ENCODE data around the gene PYCARD.
"Not testable (repeated sequence)": the region's sequence is repeated elsewhere in the genome, so short reads cannot be mapped to it uniquely, and the experiment has no call there.

Gene PYCARD

DNA sequence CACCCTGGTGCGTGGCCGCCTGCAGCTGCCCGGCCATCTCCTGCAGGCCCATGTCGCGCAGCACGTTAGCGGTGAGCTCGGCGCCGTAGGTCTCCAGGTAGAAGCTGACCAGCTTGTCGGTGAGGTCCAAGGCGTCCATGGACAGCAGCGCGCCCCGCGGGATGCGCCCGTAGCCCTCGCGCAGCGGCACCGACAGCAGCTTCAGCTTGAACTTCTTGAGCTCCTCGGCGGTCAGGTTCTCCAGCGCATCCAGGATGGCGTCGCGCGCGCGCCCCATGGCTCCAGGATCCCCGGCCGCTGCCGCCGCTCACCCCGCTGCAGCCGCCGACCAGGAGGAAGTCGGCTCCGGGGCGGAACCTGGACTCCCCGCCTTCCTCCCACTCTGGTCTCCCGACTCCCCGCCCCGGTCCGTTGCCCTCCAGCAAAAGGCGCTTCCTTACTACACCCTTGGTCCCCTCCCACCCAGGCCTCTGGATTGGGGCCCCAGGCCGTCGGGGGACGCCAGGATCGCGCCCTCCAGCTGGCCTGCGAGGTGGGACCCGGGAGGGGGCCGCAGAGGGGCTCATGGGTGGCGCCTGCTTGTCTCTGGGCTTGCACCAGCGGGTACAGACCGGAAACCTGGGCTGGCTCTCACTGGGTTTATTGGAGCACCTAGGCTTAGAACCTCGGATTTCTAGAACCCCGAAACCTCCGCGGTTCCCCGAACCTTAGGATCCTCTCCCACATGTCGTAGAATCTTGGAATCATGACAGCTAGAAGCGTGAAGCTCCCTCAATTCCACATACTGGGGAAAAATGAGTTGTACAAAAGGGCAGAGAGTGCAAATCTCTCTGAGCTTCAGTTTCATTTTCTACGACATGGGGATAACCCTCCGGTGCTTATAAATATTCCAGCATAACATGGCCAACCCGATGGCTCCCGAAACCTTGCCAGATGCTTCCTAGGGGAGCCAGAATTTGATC, at the start of gene PYCARD:
TSS of gene PYCARD (minus strand) at position 347 of the 962 bp plus-strand sequence. CDS start at position 277, 70 bp downstream.
- no peak for DNase-seq (ENCODE audit: low read depth)

DNA sequence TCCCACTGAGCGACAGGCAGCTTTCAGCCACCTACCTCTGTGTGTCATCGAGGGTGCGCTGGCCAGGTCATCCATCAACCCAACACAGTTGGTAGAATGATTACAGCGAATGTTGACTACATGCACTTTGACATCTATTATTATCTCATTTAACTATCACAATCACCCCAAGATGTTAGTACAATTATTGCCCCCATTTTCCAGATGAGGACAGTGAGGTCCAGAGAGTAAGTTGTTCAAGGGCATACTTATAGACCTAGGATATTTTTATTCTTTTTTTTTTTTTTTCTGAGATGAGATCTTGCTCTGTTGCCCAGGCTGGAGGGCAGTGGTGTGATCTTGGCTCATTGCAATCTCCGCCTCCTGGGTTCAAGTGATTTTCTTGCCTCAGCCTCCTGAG, 48.9 kb upstream of the PYCARD start:
- no peak for DNase-seq (ENCODE audit: low read depth)

DNA sequence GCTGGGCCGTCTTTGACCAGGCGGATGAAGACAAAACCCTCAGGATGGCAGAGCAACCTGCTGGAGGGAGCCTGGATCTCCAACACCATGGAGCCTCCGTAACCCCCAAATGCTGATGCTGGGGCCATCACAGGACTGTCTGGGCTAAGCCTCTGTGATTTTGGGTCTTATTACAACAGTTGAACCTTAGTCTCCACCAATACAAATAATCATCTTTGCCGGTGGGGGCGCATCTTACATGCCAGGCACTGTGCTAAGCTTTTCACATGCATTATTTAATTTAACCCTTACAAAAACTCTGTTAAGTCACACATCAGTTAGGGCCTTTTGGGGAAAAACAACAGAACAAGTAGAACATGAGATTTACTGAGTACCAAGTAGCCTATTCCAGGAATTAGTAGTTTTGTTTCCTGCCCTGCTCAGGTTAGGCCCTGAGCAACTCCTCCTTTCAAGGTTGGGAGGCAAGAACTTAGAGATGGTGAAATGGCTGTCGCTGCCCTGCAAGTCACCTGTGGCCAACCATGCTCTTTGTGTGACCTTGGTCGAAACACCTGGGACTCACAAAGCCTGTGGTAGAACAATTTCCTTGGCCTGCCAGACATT, 48.3 kb upstream of the PYCARD start:
- DNase-seq (ENCODE audit: low read depth) = no peak

DNA sequence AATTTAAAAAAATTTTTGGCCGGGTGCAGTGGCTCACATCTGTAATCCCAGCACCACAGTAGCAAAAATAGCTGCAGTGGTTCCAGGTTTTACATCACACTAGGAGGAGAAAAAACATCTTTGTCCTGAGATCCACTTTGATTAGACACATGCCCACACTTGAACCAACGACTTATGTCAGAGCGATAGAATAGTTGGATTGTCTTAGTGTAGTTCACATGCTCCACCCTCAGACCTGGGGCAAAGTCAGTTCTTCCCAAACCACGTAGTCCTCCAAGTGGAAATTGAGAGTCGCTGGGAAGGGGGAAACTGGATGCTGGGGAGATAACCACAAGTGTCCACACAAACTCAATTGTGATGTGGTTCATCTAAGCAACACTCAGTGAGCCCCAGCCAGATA, 45.8 kb upstream of the PYCARD start:
- no peak for DNase-seq (ENCODE audit: low read depth)

DNA sequence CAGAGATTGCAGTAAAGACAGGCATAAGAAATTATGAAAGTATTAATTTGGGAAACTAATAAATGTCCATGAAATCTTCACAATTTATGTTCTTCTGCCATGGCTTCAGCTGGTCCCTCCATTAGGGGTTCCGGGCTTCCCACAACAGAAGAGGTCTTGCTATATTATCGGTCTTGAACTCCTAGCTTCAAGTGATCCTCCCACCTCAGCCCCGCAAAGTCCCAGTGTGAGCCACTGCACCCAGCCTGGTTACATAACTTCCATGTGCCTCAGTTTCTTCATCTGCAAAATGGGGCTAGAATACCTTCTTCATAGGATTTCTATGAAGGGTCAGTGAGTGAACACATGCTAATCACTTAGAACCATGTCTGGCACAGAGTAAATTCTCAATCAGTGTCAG, 43.7 kb upstream of the PYCARD start:
- DNase-seq (ENCODE audit: low read depth) = no peak

DNA sequence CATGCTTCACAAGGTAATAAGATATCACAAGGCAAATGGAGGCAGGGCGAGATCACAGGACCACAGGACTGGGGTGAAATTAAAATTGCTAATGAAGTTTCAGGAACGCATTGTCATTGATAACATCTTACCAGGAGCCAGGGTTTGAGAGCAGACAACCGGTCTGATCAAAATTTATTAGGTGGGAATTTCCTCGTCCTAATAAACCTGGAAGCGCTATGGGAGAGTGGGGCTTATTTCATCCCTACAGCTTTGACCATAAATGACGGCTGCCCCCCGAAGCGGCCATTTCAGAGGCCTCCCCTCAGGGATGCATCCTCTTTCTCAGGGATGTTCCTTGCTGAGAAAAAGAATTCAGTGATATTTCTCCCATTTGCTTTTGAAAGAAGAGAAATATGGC, 43.0 kb upstream of the PYCARD start:
- DNase-seq (ENCODE audit: low read depth) = not testable (repeated sequence)

DNA sequence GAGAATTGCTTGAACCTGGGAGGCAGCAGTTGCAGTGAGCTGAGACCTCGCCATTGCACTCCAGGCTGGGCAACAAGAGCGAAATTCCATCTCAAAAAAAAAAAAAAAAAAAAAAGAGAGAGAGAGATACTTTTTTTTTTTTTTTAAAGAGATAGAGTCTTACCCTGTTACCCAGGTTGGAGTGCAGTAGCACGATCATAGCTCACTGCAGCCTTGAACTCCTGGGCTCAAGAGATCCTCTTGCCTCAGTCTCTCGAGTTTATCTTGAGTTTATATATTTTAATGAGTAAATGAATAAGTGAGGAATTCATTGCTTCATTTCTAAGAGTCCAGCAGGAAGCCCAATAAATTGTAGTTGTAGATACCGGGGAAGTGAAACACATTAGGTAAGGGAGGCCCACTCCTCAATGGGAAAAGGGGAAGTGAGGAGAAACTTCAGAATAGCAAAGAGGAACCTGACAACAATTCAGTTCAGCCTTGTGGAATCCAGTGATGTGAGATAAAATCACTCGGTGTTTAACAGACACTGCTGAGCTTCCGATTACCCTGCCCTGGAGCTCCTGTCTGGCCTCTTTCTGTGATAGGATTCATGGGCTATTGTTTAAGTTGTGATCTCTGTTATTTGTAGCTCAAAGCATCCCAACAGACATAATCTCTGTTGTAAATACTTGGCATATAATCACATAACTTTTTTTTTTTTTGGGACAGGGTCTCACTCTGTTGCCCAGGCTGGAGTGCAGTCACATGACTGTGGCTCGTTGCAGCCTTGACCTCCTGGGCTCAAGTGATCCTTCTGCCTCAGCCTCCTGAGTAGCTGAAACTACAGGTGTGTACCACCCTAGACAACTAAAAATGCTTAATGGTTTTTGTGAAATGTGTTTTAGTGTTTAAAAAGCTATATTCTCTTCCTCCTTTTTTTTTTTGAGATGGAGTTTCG, 41.4 kb upstream of the PYCARD start:
- DNase-seq (ENCODE audit: low read depth) = no peak

DNA sequence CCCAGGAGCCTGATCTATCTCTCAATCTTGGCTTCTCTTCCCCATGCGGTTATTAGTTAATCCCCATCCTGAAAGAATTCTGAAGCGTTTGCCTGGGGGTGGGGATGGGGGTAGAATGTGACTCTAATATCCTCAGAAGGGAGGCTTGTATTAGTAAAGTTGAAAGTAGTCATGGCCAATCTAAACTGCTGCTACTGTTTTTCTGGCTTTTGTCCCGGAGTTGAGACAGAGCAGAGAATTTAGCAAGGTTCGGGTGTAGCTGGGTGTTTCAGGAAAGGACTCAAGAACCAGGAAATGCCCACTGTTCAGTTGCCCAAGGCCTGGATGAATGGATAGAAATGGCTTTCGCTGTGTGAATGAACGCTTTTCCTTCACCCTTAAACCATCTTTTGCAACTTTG, 39.6 kb upstream of the PYCARD start:
- DNase-seq (ENCODE audit: low read depth) = no peak

DNA sequence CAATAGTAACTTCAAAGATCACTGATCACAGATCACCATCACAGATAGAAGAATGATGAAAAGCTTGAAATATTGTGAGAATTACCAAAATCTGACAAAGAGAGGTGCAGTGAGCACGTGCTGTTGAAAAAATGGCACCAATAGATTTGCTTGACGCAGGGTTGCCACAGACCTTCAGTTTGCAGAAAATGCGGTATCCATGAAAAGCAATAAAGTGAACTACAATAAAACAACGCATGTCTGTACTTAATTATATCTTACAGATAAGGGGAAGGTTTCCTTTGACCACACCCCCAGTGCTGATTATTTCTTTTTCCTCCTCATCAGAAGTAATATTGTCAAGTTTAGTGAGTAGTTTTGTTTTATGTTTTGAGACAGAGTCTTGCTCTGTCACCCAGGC, 35.5 kb upstream of the PYCARD start:
- no peak for DNase-seq (ENCODE audit: low read depth)

DNA sequence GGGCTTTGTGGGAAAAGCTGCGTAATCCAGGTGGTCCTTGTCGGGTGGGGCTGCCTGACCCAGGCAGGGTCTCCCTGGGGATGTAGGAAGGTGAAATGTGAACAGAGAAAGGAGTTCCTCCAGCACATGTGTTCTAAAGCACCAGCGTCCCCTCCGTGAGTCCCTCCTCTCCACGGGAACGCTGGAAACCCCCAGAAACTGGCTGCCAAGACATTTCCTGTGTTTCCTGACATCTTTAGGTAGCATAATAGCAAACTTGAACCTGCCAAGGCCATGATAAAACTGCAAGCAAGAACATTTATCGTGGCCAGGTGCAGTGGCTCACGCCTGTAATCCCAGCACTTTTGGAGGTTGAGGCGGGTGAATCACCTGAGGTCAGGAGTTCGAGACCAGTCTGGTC, 26.9 kb upstream of the PYCARD start:
- no peak for DNase-seq (ENCODE audit: low read depth)

DNA sequence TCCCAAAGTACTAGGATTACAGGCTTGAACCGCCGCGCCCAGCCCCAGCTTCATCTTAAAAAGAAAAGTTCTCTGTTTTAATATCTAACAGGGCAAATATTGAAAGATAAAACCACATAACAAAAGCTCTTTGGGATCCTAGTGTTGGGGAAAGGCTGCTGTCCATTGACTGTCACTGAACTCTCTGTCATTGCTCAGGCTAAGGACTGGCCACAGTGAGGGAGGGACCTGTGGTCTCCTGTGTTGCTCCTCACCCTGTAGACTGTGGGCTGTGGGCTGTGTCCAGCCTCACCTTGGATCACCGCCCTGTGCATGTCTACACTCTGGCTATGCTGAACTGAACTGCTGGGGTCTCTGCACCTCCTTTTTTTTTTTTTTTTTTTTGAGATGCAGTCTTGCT, 25.6 kb upstream of the PYCARD start:
- no peak for DNase-seq (ENCODE audit: low read depth)

DNA sequence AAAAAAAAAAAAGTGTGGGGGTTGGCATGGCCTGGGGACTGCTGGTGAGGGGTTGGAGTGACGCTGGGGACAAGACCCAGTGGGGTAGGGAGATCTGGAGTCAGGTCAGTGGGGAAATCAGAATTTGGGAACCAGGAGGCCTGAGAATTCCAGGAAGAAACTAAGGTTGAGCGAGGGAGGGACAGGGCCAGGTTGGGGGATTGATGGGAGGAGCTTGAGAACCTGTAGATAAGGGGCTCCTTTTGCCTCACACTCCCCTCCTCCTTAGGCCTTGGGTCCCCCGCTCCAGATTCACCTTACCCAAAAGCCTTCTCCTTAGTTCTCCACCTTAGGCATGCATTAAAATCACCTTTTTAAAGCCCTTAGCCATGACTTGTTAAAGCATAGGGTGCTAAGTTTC, 22.6 kb upstream of the PYCARD start:
- no peak for DNase-seq (ENCODE audit: low read depth)

DNA sequence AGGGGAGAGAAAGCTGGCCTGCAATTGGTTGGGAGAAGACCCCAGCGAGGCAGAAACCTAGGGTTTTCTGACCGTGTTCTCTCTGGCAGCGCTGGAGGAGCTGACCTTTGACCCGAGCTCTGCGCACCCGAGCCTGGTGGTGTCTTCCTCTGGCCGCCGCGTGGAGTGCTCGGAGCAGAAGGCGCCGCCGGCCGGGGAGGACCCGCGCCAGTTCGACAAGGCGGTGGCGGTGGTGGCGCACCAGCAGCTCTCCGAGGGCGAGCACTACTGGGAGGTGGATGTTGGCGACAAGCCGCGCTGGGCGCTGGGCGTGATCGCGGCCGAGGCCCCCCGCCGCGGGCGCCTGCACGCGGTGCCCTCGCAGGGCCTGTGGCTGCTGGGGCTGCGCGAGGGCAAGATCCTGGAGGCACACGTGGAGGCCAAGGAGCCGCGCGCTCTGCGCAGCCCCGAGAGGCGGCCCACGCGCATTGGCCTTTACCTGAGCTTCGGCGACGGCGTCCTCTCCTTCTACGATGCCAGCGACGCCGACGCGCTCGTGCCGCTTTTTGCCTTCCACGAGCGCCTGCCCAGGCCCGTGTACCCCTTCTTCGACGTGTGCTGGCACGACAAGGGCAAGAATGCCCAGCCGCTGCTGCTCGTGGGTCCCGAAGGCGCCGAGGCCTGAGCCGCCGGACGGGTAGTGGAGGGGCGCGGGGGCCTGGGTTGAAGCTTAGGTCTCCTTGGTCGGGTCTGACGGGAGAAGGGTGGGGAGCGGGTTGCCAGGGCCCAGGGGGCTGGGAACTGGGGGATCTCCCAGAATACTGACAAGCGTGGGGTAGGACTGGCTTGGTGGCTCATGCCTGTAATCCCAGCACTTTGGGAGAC, 21.8 kb upstream of the PYCARD start:
- no peak for DNase-seq (ENCODE audit: low read depth)

DNA sequence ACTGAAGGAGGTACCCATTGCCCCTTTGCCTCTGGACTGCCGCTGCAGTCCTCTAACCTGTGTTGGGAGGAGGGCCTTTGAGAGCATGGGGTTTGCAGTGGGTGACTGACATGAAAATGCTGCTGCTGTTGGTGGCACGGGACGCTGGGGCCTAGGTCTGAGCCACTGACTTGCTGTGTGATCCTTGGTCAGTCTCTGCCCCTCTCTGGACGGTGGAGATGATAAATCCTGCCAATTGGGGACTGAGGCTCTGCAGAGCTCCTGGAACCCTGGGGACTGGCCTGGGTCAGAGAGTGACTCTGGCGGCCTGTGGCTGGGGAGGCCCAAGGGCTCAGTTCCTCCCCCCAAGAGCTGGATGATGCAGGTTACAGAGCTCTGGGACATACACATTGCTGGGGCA, 20.5 kb upstream of the PYCARD start:
- no peak for DNase-seq (ENCODE audit: low read depth)

DNA sequence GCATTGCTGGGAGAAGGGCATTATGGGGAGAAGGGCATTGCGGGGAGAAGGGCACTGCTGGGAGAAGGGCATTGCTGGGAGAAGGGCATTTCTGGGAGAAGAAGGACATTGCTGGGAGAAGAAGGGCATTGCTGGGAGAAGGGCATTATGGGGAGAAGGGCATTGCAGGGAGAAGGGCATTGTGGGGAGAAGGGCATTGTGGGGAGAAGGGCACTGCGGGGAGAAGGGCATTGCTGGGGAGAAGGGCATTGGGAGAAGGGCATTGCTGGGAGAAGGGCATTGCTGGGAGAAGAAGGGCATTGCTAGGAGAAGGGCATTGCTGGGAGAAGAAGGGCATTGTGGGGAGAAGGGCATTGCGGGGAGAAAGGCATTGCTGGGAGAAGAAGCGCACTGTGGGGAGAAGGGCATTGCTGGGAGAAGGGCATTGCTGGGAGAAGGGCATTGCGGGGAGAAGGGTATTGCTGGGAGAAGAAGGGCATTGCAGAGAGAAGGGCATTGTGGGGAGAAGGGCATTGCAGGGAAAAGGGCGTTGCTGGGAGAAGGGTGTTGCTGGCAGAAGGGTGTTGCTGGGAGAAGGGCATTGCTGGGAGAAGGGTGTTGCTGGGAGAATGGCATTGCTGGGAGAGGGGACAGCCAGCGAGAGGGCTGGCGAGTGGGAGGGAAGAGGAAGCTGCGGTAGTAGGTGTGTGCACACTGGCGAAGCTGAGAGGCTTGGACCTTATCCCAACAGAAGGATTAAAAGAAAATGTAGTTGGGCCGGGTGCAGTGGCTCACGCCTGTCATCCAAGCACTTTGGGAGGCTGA, 19.0 kb upstream of the PYCARD start:
- DNase-seq (ENCODE audit: low read depth) = no peak

DNA sequence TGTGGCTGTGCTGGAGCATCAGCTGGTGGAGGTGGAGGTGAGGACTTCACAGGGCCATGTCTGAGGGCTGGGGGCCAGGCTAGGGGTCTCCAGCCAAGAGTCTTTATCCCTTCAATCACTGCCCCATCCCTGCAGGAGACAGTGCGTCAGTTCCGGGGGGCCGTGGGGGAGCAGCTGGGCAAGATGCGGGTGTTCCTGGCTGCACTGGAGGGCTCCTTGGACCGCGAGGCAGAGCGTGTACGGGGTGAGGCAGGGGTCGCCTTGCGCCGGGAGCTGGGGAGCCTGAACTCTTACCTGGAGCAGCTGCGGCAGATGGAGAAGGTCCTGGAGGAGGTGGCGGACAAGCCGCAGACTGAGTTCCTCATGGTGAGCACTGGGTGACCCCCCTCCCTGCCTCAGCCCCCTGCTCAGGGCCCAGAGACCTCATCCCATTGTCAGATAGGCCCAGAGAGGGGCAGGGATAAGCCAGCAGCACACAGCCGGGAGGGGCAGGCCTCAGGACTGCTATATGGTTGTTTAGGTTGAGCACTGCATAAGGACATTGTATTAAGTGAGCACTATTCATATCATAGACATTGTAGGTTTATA, 16.7 kb upstream of the PYCARD start:
- no peak for DNase-seq (ENCODE audit: low read depth)

DNA sequence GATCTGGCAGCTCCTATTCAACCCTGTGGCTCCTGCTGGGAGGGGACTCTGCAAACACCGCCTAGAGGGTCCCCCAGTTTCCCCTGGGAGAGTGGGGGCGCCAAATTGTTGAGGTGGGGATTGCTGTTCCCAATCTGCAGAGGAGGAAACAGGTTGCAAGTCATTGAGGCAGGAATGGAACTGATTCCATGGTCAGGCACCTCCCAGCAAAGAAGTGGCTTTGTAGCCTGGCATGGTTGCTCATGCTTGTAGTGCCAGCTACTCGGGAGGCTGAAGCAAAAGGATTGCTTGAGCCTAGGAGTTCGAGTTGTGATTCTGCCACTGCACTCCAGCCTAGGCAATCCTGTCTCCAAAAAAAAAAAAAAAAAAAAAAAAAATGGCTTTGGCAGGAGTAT, 14.6 kb upstream of the PYCARD start:
- no peak for DNase-seq (ENCODE audit: low read depth)

DNA sequence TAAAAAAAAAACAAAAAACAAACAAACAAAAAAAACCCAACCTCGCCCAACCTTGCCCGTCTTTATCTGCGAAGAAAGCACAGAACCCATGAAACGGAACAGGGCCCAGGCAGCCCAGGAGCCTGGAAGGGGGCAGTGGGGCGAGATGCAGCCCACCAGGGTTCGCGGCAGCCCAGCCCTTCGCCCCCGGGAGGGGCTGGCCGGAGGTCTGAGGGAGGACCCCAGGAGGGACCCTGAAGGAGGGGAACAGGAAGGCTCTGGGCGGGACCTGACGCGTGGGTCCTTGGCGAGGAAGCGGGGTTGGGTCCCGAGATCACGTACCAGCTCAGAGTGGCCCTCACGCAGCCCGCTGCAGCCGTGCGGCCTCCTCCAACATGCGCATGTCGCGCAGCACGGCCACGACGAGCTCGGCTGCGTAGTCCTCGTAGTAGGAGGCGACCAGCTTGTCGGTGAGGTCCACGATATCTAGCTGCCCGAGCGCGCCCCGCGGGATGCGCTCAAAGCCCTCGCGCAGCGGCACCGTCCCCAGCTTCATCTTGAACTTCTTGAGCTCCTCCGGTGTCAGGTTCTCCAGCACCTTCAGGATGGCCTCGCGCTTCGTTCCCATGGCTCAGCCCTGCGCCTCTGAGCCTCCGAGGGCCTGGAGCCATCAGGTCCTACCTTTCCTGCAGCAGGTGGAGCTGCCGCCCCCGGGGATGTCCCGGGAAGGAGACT, 14.0 kb upstream of the PYCARD start, which contains the start of gene PYDC1:
TSS of gene PYDC1 (minus strand) at position 714 of the 714 bp plus-strand sequence. CDS start at position 607, 107 bp downstream.
- no peak for DNase-seq (ENCODE audit: low read depth)
